Effector CD8-positive, alpha-beta T cell (primary cell): ENCODE data around the gene SF3B2.
"Not testable (repeated sequence)": the region's sequence is repeated elsewhere in the genome, so short reads cannot be mapped to it uniquely, and the experiment has no call there.

Experiments used
- DNase-seq: peaks from one replicate; lab custom pipeline; 2025; lab: John Stamatoyannopoulos, UW

The SF3B2 gene

GRCh38 chr11:66072081-66072480, 19.9 kb downstream of the SF3B2 start:
- no peak for DNase-seq

- DNase-seq = no peak
These were observed 20.4 kb downstream of the SF3B2 start for GRCh38 chr11:66072518-66072917.

- no peak for DNase-seq
These were observed 21.5 kb downstream of the SF3B2 start for GRCh38 chr11:66073669-66074068.

GRCh38 chr11:66075273-66075672, 23.1 kb downstream of the SF3B2 start:
- DNase-seq = no peak

GRCh38 chr11:66076561-66076960, 24.4 kb downstream of the SF3B2 start:
- DNase-seq = no peak

- no peak for DNase-seq
These were observed 25.8 kb downstream of the SF3B2 start for GRCh38 chr11:66077927-66078326.

- DNase-seq = not testable (repeated sequence)
These were observed 26.8 kb downstream of the SF3B2 start for GRCh38 chr11:66078949-66079348.

- DNase-seq = peak; percentile 34
These were observed 28.1 kb downstream of the SF3B2 start for GRCh38 chr11:66080055-66080817.

GRCh38 chr11:66081505-66081904, 29.3 kb downstream of the SF3B2 start:
- peak; percentile 56 for DNase-seq

GRCh38 chr11:66082946-66083698, 31.0 kb downstream of the SF3B2 start:
- no peak for DNase-seq

- DNase-seq = no peak
These were observed 31.6 kb downstream of the SF3B2 start for GRCh38 chr11:66083767-66084166.

- no peak for DNase-seq
These were observed 32.8 kb downstream of the SF3B2 start for GRCh38 chr11:66084821-66085475.

GRCh38 chr11:66087148-66087908, 35.2 kb downstream of the SF3B2 start:
- no peak for DNase-seq

GRCh38 chr11:66089067-66089466, 36.9 kb downstream of the SF3B2 start:
- no peak for DNase-seq

GRCh38 chr11:66090288-66090687, 38.1 kb downstream of the SF3B2 start:
- DNase-seq = no peak

- DNase-seq = not testable (repeated sequence)
These were observed 40.0 kb downstream of the SF3B2 start for GRCh38 chr11:66092125-66092524.

- DNase-seq = not testable (repeated sequence)
These were observed 47.6 kb downstream of the SF3B2 start for GRCh38 chr11:66099746-66100145.

- peak; percentile 32 for DNase-seq
These were observed 48.3 kb downstream of the SF3B2 start for GRCh38 chr11:66100272-66101065.

GRCh38 chr11:66101066-66101464, 48.9 kb downstream of the SF3B2 start:
- no peak for DNase-seq

- no peak for DNase-seq
These were observed 52.0 kb downstream of the SF3B2 start for GRCh38 chr11:66104057-66104638.
